ENCODE measurements around the gene SRPX.

DNA sequence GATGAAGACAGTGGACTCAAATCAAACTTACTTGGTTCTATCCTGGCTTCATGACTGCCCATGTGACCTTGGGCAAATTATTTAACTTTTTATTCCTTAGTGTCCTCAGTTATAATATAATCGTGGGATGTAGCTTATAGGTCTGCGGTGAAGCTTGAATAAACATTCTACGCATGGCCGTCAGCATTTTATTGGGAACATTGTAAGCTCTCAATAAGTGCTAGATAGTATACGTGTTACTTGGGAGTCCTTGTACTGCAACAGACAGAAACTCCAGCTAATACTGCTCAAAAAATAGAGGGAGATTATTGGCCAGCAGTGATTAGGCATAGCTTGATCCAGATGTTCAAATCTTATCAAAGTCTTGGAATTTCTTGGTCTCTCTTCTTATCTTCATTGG lies 109.5 kb downstream of the SRPX start:
- TF ChIP-seq FOXM1 (IDR thresholded peaks at IDR 0.05; ENCODE audit: borderline replicate concordance) (no peak), SUZ12 (IDR thresholded peaks at IDR 0.05) (no peak), FOXA1 (IDR thresholded peaks at IDR 0.05) (no peak), FOXK2 (IDR thresholded peaks at IDR 0.05) (no peak), ARNT (IDR thresholded peaks at IDR 0.05) (no peak), L3MBTL2 (conservative IDR thresholded peaks at IDR 0.05) (no peak), BHLHE40 (IDR thresholded peaks at IDR 0.05; ENCODE audit: borderline replicate concordance) (no peak), SP1 (IDR thresholded peaks at IDR 0.05) (no peak), HDGF (IDR thresholded peaks at IDR 0.05; ENCODE audit: borderline replicate concordance) (no peak), NFRKB (IDR thresholded peaks at IDR 0.05) (no peak), ELF4 (IDR thresholded peaks at IDR 0.05) (no peak)
- TF ChIP-seq, protein P1, sequence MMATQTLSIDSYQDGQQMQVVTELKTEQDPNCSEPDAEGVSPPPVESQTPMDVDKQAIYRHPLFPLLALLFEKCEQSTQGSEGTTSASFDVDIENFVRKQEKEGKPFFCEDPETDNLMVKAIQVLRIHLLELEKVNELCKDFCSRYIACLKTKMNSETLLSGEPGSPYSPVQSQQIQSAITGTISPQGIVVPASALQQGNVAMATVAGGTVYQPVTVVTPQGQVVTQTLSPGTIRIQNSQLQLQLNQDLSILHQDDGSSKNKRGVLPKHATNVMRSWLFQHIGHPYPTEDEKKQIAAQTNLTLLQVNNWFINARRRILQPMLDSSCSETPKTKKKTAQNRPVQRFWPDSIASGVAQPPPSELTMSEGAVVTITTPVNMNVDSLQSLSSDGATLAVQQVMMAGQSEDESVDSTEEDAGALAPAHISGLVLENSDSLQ (IDR thresholded peaks at IDR 0.05): no peak

All from HEK293T (cell line).